UCSD-AML1 (cell line): ENCODE results near the gene GPSM3.
"Not testable (repeated sequence)": the region's sequence is repeated elsewhere in the genome, so short reads cannot be mapped to it uniquely, and the experiment has no call there.

Experiments used
- DNase-seq: peaks from one replicate; lab custom pipeline; 2025; ENCODE audit not compliant: unreplicated experiment; lab: John Stamatoyannopoulos, UW

The GPSM3 gene

DNA sequence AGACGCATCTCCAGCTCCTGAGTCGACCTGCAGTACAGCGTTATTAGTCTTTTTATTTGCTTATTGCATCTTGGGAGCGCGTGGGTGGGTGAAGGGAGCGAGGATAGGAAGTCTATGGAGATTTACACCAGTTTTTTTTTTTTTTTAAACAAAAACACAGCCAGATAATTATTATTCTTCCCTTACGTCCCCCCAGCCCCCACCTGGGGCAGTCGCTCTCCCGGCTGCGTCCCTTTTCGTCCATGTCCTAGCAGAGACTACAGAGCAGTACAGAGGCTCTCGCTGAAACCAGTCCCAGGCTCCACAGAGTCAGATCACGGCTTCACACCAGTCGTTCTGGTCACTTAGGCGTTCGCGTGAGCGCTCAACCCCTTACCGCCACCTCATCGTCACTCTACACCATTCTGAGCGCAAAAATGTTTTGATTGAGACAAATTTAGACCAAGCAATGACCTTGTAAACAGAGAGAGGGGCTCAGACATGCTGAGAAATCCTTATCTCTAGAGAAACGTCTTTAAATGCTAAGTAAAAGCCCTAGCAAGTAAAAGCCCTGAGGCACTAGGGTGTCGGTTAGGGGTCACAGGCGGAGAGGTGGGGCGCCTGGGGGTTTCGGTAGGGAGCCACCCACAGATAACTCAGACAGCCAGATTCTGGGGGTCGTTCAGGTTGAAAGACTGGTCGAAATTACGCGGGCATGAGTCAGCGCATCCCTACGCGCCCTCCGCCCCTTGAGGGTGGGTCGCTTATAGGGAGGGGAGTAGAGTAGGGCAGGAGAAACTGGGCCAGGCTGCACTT lies 39.5 kb downstream of the GPSM3 start:
- DNase-seq: no peak

DNA sequence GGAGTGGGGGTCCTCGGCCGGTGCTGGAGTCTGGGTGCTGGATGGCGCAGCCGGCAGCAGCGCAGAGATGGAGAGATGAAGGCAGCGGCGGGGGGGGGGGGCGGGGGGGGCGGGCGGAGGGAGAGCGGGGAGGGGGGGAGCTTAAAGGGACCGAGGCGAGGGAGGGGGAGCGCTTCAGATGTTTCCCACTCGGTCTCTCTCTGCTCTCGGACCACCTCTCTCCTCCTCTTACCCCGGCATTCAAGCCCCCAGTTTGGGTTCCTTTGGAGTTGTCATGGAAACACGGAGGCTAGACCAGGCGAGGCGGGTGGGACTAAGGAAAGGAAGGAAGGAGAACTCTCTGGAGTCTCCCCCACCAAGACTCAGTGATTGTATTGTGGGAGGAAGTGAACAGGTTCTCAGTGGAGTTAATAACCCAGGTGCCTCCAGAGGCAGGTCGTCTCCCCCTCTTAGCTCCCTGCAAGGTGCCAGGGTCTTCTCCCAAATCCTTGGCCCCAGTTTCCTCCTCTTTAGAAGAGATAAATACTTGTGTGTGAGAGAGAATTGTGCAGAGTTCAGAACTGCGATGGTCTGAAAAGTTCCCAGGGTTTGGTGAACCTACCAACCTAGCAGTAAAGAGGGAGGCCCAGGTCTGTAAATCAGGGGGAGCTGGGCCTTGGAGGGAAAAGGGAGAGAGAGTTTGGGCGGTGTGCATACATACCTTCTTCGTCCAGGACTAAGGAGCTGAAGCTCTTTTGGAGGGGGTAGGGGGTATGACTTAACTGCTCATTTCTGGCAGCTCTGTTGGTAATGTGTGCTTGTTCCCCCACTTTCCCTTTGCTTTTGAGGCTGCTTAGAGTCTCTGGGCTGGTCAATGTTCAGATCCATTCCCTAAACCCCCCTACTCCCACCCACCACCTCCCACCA lies 40.3 kb downstream of the GPSM3 start, which contains the start of gene PRRT1:
Gene PRRT1, minus strand, starts transcription at position 77 of the 906 bp plus-strand sequence. CDS start 112 bp downstream, outside the sequence.
- DNase-seq: no peak

DNA sequence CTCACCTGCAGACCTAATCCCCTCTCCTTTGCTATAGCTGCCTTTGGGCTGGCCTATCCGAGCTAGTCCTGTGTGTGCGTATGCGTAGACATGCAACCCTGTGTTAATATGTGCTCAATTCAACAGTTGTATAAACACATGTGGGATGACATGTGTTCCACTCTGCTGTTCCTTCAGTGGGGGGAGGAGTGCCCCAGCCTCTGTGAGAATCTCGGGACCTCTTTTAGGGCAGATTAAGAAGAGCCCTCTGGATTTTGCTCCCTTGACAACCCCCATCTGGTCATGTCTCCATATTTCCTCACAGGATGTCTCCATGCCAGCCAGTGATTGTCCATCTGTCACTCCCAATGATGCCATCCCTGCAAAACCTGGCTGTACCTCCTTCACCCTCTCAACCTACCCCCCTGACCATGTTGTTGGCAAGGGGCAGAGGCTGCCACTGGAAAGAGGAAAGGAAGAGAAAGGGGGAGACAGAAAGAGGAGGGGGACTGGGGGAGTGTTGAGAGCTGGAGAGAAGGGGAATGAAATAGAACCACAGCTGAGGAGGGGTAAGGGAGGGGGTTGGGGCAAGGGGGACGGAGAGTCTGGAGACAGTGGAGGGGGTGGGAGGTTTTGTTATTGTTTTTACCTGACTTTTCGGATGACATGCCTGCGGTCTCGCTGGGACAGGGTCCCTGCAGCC lies 41.1 kb downstream of the GPSM3 start:
- no peak for DNase-seq

DNA sequence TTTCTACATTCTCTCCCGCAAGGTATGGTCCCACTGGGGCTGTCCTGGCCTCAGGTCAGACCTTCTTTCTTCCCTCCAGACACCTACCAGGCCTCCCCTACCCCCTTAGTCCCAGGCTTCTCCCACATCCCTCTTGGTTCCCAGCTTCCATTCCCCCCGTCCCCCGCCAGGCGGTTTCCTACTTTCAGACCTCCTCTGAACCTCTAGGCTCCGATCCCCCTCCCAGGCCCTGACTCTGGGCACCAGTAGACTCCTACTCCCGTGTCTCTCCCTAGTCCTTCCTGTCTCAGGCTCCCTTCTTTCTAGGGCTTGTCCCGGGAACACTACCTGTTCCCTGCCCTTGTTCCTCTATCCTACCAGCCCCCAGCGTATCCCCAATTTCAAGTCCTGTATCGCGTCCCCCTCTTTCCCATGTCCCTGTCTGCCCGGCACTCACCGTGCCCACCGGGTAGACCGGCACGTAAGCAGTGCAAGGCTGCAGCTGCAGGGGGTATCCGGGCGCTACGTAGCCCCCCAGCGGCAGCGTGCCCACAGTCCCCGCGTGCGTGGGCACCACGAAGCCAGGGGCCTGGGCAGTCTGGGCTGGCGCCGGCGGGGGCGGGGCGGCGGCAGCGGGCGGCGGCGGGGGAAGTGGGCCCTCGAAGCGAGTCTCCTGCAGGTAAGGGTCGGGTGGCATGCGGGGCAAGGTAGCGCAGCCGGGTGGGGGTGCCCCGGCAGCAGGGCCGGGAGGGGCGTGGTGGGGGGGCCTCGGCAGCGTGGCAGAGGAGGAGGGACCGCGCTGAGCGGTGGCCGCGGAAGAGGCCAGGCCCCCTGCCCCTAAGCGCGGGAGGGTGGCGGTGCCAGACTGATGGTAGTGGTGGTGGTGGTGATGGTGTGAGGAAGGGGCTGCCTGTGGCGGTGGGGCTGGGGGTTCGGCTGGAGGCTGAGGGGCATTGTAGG lies 42.2 kb downstream of the GPSM3 start:
- DNase-seq: no peak

DNA sequence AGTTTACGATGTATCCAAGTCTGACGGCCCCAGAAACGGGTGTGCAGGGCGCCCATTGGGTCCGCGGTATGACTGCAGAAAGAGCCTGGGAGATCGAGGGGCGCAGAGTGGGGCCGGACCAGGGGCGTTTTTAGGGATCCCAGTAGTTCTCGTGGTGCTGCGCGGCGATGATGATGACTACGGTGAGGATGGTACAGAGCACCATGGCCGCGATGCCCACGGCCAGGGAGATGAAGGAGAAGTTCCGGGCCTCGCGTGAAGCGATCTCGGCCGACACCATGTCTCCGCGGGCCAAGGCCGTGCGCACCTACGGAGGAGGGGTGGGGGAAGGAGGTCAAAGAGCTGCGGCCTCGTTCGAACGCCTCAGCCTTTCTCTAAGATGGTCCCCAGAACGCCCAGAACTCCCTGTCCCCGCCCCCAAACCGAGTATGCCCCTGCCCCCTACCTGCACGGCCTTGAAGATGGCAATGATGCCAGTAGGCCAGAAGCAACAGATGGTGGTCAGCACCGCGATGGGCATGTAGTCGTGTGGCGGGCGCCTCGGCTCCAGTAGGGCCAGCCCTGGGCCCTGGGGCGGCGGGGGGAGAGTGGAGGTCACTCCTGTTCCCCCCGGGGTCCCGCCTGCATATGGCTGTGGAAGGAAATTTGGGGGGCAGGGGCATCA lies 43.2 kb downstream of the GPSM3 start:
- DNase-seq: no peak

DNA sequence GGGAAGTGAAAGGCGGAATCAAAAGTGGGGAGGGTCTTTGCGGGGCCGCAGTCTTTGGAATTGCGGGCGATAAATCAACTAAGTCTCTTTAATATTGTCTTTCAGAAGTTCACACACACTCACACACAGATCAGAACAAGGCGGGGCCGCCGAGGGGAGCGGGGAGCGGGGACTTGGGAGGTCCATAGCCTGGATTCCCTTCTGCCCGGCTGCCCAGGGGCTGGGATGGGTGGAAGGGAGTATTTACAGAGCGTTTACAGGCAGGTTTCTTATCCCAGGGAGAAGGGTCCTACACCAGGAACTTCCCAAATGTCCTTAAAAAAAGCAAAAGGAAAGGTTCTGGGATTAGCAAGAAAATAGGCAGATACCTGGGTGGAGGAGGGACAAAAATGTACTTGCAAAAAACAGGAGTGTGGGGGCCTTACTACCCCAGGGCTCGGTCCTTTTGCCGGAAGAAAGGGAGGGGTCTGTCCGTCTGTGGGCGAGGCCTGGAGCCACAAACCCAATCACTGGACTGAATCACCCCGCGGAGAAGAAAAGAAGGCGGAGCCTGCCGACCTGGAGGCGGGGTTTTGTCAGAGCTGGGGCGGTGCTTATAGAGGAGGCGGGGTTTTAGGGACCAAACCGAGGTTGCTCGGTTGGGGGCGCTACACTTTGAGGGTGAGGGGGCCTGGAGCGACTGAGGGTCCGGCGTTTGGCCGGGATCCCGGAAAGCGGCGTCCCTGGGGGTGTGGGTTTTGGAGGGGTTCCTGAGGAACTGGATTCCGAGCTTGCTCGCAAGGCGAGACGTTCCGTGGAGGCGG lies 44.0 kb downstream of the GPSM3 start:
- no peak for DNase-seq

DNA sequence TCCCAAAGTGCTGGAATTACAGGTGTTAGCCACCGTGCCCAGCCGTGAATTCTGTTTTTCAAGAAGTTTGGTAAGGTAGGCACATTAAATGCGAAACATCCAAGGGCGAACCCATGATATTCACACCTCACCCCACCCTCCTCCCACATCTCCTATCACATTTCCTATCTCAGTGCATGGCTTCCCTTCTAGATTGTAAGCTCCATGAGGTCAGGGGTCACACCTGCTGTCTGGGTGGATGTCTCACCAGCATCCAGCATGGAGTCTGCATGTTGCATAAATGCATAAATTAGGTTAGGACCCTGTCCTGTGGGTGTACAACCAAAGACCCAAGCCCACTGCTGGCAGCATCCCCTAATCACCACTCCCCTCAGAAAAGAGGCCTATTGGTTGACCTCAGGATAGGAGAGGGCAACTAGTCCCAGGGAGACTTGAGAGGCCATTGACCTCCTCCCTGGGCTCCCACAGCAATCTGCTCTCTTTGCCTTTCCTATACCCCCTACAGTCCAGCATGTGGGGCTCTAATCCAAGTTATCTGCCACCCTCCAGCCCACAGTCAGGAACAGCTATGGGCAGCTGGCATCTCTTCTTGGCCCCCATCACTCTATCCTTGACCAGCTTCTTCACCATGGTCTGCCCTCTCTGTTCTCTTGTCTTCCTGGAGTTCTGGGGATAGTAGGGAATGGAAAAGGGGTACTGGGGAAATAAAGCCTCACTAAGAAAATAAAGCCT lies 44.9 kb downstream of the GPSM3 start:
- DNase-seq: no peak

DNA sequence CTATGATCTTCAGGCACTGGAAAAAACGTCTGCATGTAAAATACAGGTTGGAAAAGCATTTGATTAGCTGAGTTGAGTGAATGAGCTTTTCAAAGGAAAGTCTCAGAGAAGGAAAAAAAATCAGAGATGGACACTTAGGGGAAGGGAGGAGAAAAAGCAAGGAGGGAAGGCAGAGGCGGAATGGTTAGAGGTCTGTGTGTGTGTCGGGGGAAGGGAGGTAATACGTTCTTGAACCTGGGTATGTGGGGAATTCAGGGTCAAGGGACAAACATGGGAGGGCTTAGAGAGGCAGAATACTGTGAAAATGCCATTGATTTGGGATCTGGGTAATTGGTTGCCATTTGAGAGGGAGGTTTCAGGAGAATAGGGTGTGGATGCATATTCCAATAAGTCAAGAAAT lies 45.8 kb downstream of the GPSM3 start:
- DNase-seq: no peak

DNA sequence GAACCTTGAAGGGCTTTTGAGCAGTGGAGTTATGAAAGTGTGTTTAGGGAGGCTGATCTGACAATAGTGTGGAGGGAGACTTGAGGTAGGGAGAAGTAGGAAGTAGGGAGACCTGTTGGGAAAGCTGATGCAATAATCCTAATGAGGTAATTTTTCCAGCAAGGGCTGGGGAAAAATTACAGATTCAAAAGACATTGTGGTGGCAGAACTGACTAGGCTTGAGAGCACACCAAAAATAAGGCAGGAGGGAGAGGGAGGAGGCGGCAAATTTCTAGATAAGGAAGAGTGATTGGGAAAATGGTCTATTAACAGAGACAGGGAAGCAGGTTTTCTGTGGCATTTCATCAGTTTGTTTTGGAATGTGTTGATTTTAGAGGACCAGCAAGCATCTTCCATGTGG lies 46.2 kb downstream of the GPSM3 start:
- DNase-seq: no peak

DNA sequence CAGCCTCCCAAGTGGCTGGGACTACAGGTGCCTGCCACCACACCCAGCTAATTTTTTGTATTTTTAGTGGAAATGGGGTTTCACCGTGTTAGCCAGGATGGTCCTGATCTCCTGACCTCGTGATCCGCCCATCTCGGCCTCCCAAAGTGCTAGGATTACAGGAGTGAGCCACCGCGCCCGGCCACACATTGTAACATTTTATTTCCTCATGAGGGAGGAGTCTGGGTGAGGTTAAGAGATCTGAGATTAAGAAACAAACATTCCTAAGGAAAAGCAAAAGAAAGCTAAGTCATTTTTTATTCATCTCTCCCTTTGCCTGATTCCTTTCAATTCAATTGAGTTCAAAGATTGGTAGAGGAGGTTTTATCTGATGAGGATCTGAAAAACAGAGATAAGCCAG lies 48.2 kb downstream of the GPSM3 start:
- DNase-seq: not testable (repeated sequence)
